SKM-1 (cell line): Measurements from ENCODE around the gene FKBP14.
"Not testable (repeated sequence)": the region's sequence is repeated elsewhere in the genome, so short reads cannot be mapped to it uniquely, and the experiment has no call there.

Experiments used
- DNase-seq: peaks from one replicate; lab custom pipeline; 2025; ENCODE audit not compliant: unreplicated experiment; lab: John Stamatoyannopoulos, UW

FKBP14 gene

DNA sequence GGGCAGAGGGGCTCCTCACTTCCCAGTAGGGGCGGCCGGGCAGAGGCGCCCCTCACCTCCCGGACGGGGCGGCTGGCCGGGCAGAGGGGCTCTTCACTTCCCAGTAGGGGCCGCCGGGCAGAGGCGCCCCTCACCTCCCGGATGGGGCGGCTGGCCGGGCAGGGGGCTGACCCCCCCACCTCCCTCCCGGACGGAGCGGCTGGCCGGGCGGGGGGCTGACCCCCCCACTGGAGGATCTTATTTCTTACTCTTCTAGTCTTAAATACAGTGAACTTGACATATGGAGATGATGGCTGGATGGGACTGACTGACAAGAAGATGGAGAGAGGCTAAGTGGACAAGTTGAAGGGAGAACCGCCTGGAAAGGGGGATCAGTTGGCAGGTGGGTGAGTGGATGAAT is 64.9 kb downstream of the FKBP14 start:
- DNase-seq = not testable (repeated sequence)
